Renal pelvis (tissue), 4 donors: ENCODE measurements around the gene ALG14. TPM values are rescaled to one million over a fixed set of nuclear protein-coding genes. Genes with fewer than 3 reads are reported as not detected.
"Not testable (repeated sequence)": the region's sequence is repeated elsewhere in the genome, so short reads cannot be mapped to it uniquely, and the experiment has no call there.

Experiments used
- DNase-seq: peaks from one replicate; pipeline ENCODE4 v3.0.0-alpha.2; 2013
- polyA plus RNA-seq, 3 donors: library from polyadenylated mRNA; unstranded; fragments of 120-200 nt; gene quantifications; one replicate each; pipeline ENCODE4 v1.2.1, GENCODE V29; 2013; ENCODE audit not compliant: insufficient read length in 3 of 3

ALG14 gene
- polyA plus RNA-seq, 3 donors, result 12.8 to 16.3 (median 13.7) TPM

- no peak for DNase-seq
Observed at GRCh38 chr1:95093296-95093695, 20.5 kb upstream of the ALG14 start.

- not testable (repeated sequence) for DNase-seq
Observed at GRCh38 chr1:95092891-95093290, 20.1 kb upstream of the ALG14 start.

- not testable (repeated sequence) for DNase-seq
Observed at GRCh38 chr1:95091290-95091689, 18.5 kb upstream of the ALG14 start.

- no peak for DNase-seq
Observed at GRCh38 chr1:95089650-95090287, 17.0 kb upstream of the ALG14 start.

GRCh38 chr1:95088303-95088702, 15.6 kb upstream of the ALG14 start:
- DNase-seq, result no peak

GRCh38 chr1:95086949-95087533, 14.3 kb upstream of the ALG14 start:
- DNase-seq, result no peak

GRCh38 chr1:95085376-95085775, 12.6 kb upstream of the ALG14 start:
- no peak for DNase-seq

- peak; percentile 30 for DNase-seq
Observed at GRCh38 chr1:95084317-95085176, 11.8 kb upstream of the ALG14 start.

GRCh38 chr1:95080879-95081278, 8.1 kb upstream of the ALG14 start:
- DNase-seq, result no peak

GRCh38 chr1:95080446-95080845, 7.7 kb upstream of the ALG14 start:
- no peak for DNase-seq

- DNase-seq, result no peak
Observed at GRCh38 chr1:95076034-95076433, 3.3 kb upstream of the ALG14 start.

- DNase-seq, result no peak
Observed at GRCh38 chr1:95073446-95073845, 695 bp upstream of the ALG14 start.

GRCh38 chr1:95072117-95072516, 634 bp downstream of the ALG14 start:
- no peak for DNase-seq

- no peak for DNase-seq
Observed at GRCh38 chr1:95071539-95071938, 1.2 kb downstream of the ALG14 start.

GRCh38 chr1:95069710-95070093, 3.0 kb downstream of the ALG14 start:
- no peak for DNase-seq

- no peak for DNase-seq
Observed at GRCh38 chr1:95068956-95069709, 3.6 kb downstream of the ALG14 start.

GRCh38 chr1:95067568-95067967, 5.2 kb downstream of the ALG14 start:
- no peak for DNase-seq

- no peak for DNase-seq
Observed at GRCh38 chr1:95067062-95067461, 5.7 kb downstream of the ALG14 start.

- DNase-seq, result no peak
Observed at GRCh38 chr1:95061445-95062006, 11.2 kb downstream of the ALG14 start.

- DNase-seq, result no peak
Observed at GRCh38 chr1:95058974-95059373, 13.8 kb downstream of the ALG14 start.

- no peak for DNase-seq
Observed at GRCh38 chr1:95057351-95057750, 15.4 kb downstream of the ALG14 start.

GRCh38 chr1:95049935-95050334, 22.8 kb downstream of the ALG14 start:
- no peak for DNase-seq
